Common myeloid progenitor, CD34-positive (primary cell): ENCODE measurements around the gene IL22RA1. TPM values are rescaled to one million over a fixed set of nuclear protein-coding genes. Genes with fewer than 3 reads are reported as not detected.

Source experiments
- CTCF ChIA-PET: fragments of 350-600 bp; sonication (Branson Sonifier 250); formaldehyde crosslinking; loops from one replicate; lab custom pipeline; 2021; ENCODE audit warnings: antibody characterized with exemption; lab: Charles Lee
- POLR2A ChIA-PET: fragments of 350-600 bp; sonication (Branson Sonifier 250); formaldehyde crosslinking; loops from one replicate; lab custom pipeline; 2021; ENCODE audit warnings: antibody characterized with exemption; lab: Charles Lee
- DNase-seq, 3 donors: peaks; one replicate each; pipeline versions ENCODE4 v3.0.0 to v3.0.0-alpha.2; 2013
- H3K27ac ChIP-seq, 2 experiments: 1 replicate in 1 of 2; 2 replicates in 1 of 2; pipeline ENCODE4 v1.7.0; 2013; ENCODE audit warnings: inconsistent platforms in 2 of 2, low read length in 2 of 2, mild to moderate bottlenecking in 2 of 2, low read depth in 1 of 2, moderate library complexity in 1 of 2; ENCODE audit not compliant: severe bottlenecking in 2 of 2, insufficient read depth in 1 of 2, poor library complexity in 1 of 2
- H3K27me3 ChIP-seq, 5 experiments: replicated peaks in 2 of 5; 1 replicate in 3 of 5; 2 replicates in 2 of 5; pipeline versions ENCODE4 v1.6.1 to v1.7.0; 2013; ENCODE audit warnings: low read length in 4 of 5, mild to moderate bottlenecking in 2 of 5, moderate library complexity in 2 of 5, inconsistent platforms in 1 of 5; ENCODE audit not compliant: insufficient read depth in 5 of 5, control insufficient read depth in 4 of 5
- H3K36me3 ChIP-seq, 4 experiments: 1 replicate in 2 of 4; 2 replicates in 2 of 4; pipeline versions ENCODE4 v1.6.1 to v1.7.0; 2013; ENCODE audit warnings: low read length in 3 of 4, control low read depth in 1 of 4, mild to moderate bottlenecking in 1 of 4; ENCODE audit not compliant: control insufficient read depth in 4 of 4, insufficient read depth in 4 of 4
- H3K4me1 ChIP-seq, 4 experiments: 1 replicate in 3 of 4; 2 replicates in 1 of 4; pipeline versions ENCODE4 v1.6.1 to v1.7.1; 2013; ENCODE audit warnings: low read length in 3 of 4, mild to moderate bottlenecking in 3 of 4, control low read depth in 1 of 4, inconsistent platforms in 1 of 4, moderate library complexity in 1 of 4; ENCODE audit not compliant: control insufficient read depth in 4 of 4, insufficient read depth in 4 of 4; ENCODE audit errors: control extremely low read depth in 1 of 4
- H3K4me3 ChIP-seq, 7 experiments: 1 replicate in 4 of 7; 2 replicates in 3 of 7; pipeline versions ENCODE4 v1.5.1 to v1.7.0; 2013; ENCODE audit warnings: mild to moderate bottlenecking in 7 of 7, low read length in 6 of 7, moderate library complexity in 6 of 7, inconsistent platforms in 2 of 7, low read depth in 2 of 7, control low read depth in 1 of 7; ENCODE audit not compliant: insufficient read depth in 4 of 7, control insufficient read depth in 1 of 7; ENCODE audit errors: extremely low read depth in 1 of 7
- H3K9me3 ChIP-seq, 5 experiments: 1 replicate in 4 of 5; 2 replicates in 1 of 5; pipeline versions ENCODE4 v1.6.1 to v1.7.1; 2013; ENCODE audit warnings: low read length in 4 of 5, mild to moderate bottlenecking in 2 of 5, inconsistent platforms in 1 of 5, low read depth in 1 of 5, moderate library complexity in 1 of 5; ENCODE audit not compliant: control insufficient read depth in 4 of 5, insufficient read depth in 2 of 5; ENCODE audit errors: control extremely low read depth in 1 of 5
- WGBS: methylation state at CpG from one replicate; pipeline ENCODE4 v1.1.5; 2013; ENCODE audit not compliant: insufficient coverage; 5-methylcytosine and 5-hydroxymethylcytosine counted together
- polyA plus RNA-seq: library from polyadenylated mRNA; unstranded; fragments of 120-200 nt; gene quantifications from one replicate; pipeline ENCODE4 v1.2.1, GENCODE V29; 2013

IL22RA1 gene
- not detected for polyA plus RNA-seq

GRCh38 chr1:24142546-24143534 lies at the start of gene IL22RA1:
TSS of gene IL22RA1 (minus strand) at chr1:24143140. CDS start at chr1:24143082, 58 bp downstream.
- no peak for DNase-seq
- ChIA-PET POLR2A (no interaction called here), CTCF (interaction anchor here (2.3 kb wide), 1 partner anchor 7 kb away, joined by 7 read pairs; no protein-coding TSS in a partner anchor)
- Histone ChIP-seq H3K9me3 (no peaks in the 10 kb centered on the region), H3K27ac (no peak within 1 kb of the TSS), H3K27me3 (peaks cover 0 to 4% (median 0%) of the 10 kb centered on the region in 5 experiments), H3K4me3 (no peak within 1 kb of the TSS), H3K36me3 (no peaks in the 10 kb centered on the region), H3K4me1 (no peaks in the 10 kb centered on the region)
- WGBS: 85% methylated on average over 13 of the region's 22 CpGs

GRCh38 chr1:24191860-24192259 lies 48.9 kb upstream of the IL22RA1 start:
- Histone ChIP-seq H3K36me3 (no peaks in the 10 kb centered on the region), H3K27me3 (peaks cover 0 to 30% (median 9%) of the 10 kb centered on the region in 5 experiments), H3K9me3 (no peaks in the 10 kb centered on the region), H3K27ac (no peak overlapping the region), H3K4me1 (peaks cover 8 to 26% (median 18%) of the 10 kb centered on the region in 4 experiments), H3K4me3 (no peak overlapping the region)
- WGBS: 87% methylated on average over 3 of the region's 5 CpGs
- POLR2A ChIA-PET: no interaction called here
- CTCF ChIA-PET: interaction anchor here (2.6 to 6.1 kb wide), 2 partner anchors 8 to 200 kb away, joined by 27 to 30 read pairs; no protein-coding TSS in a partner anchor
- DNase-seq: peak in 2 of 3 donors; percentile 25 to 41

GRCh38 chr1:24190983-24191461 lies 48.1 kb upstream of the IL22RA1 start:
- Histone ChIP-seq H3K9me3 (no peaks in the 10 kb centered on the region), H3K36me3 (no peaks in the 10 kb centered on the region), H3K27me3 (peaks cover 0 to 37% (median 16%) of the 10 kb centered on the region in 5 experiments), H3K27ac (no peak overlapping the region), H3K4me1 (peaks cover 8 to 26% (median 21%) of the 10 kb centered on the region in 4 experiments), H3K4me3 (no peak overlapping the region)
- CTCF ChIA-PET: interaction anchor here (2.0 to 6.1 kb wide), 3 partner anchors 9 to 201 kb away, joined by 10 to 30 read pairs (median 27); no protein-coding TSS in a partner anchor
- DNase-seq: peak in 2 of 3 donors; percentile 27 to 36
- POLR2A ChIA-PET: interaction anchor here (0.9 kb wide), 1 partner anchor 37 kb away, joined by 3 read pairs; no protein-coding TSS in a partner anchor
- 69% methylated on average over 2 of the region's 3 CpGs for WGBS

- Histone ChIP-seq H3K36me3 (no peaks in the 10 kb centered on the region), H3K27me3 (peaks cover 0 to 43% (median 18%) of the 10 kb centered on the region in 5 experiments), H3K4me3 (peak overlapping the region in 1 of 7 experiments; percentile 7), H3K9me3 (no peaks in the 10 kb centered on the region), H3K4me1 (peaks cover 8 to 26% (median 21%) of the 10 kb centered on the region in 4 experiments), H3K27ac (no peak overlapping the region)
- DNase-seq: peak in 2 of 3 donors; percentile 39 to 63
- 64% methylated on average over 6 of the region's 7 CpGs for WGBS
- ChIA-PET CTCF (interaction anchor here (0.8 to 6.1 kb wide), 5 partner anchors 10 to 203 kb away, joined by 3 to 30 read pairs (median 10); partner anchors contain the start of gene MYOM3), POLR2A (interaction anchor here (1.0 kb wide), 1 partner anchor 39 kb away, joined by 4 read pairs; no protein-coding TSS in a partner anchor)
These were observed 46.6 kb upstream of the IL22RA1 start for GRCh38 chr1:24189528-24189927.

- Histone ChIP-seq H3K36me3 (no peaks in the 10 kb centered on the region), H3K9me3 (no peaks in the 10 kb centered on the region), H3K27me3 (peaks cover 0 to 44% (median 23%) of the 10 kb centered on the region in 5 experiments), H3K4me1 (peaks cover 8 to 26% (median 21%) of the 10 kb centered on the region in 4 experiments), H3K27ac (no peak within 1 kb of the TSS), H3K4me3 (peak within 1 kb of the TSS in 6 of 7 experiments; percentile 34 to 72 (median 48))
- ChIA-PET POLR2A (interaction anchor here (0.6 kb wide), 1 partner anchor 152 kb away, joined by 3 read pairs; no protein-coding TSS in a partner anchor), CTCF (interaction anchor here (0.9 to 2.9 kb wide), 3 partner anchors 11 to 994 kb away, joined by 3 to 15 read pairs (median 4); no protein-coding TSS in a partner anchor)
- DNase-seq: peak in 2 of 3 donors; percentile 24 to 41
- WGBS: under 1% methylated on average over 60 of the region's 74 CpGs
These were observed 44.3 kb upstream of the IL22RA1 start, which contains the start of gene IFNLR1 for GRCh38 chr1:24186993-24187790. TSS of gene IFNLR1 (minus strand) at chr1:24187289. CDS start at chr1:24187248, 41 bp downstream.

- Histone ChIP-seq H3K27me3 (peaks cover 0 to 44% (median 20%) of the 10 kb centered on the region in 5 experiments), H3K4me1 (peaks cover 8 to 26% (median 21%) of the 10 kb centered on the region in 4 experiments), H3K9me3 (no peaks in the 10 kb centered on the region), H3K36me3 (no peaks in the 10 kb centered on the region), H3K27ac (no peak overlapping the region), H3K4me3 (peak overlapping the region in 5 of 7 experiments; percentile 3 to 72 (median 27))
- ChIA-PET POLR2A (interaction anchor here (0.6 kb wide), 1 partner anchor 152 kb away, joined by 3 read pairs; no protein-coding TSS in a partner anchor), CTCF (interaction anchor here (2.9 kb wide), 1 partner anchor 12 kb away, joined by 15 read pairs; no protein-coding TSS in a partner anchor)
- no peak for DNase-seq
- 34% methylated on average over 6 of the region's 8 CpGs for WGBS
These were observed 43.7 kb upstream of the IL22RA1 start for GRCh38 chr1:24186711-24186992.
